Esophagus squamous epithelium (tissue), 5 donors: ENCODE data around the gene HELB. TPM values are rescaled to one million over a fixed set of nuclear protein-coding genes. Genes with fewer than 3 reads are reported as not detected.

ENCODE experiments used
- DNase-seq: peaks from one replicate; lab custom pipeline; 2025; lab: John Stamatoyannopoulos, UW
- H3K27ac ChIP-seq, 4 donors: fragments of 200-600 bp; sonication (generic); one replicate each; pipeline ENCODE4 v1.5.1; 2016 to 2019; ENCODE audit warnings: mild to moderate bottlenecking in 1 of 4
- H3K27me3 ChIP-seq, 4 donors: fragments of 200-600 bp; sonication (generic); 1 replicate in 3 of 4; 2 replicates in 1 of 4; pipeline versions ENCODE4 v1.5.1 to v1.6.0; 2017 to 2021; ENCODE audit warnings: antibody characterized with exemption in 1 of 4
- H3K36me3 ChIP-seq, 3 donors: fragments of 200-600 bp; sonication (generic); one replicate each; pipeline ENCODE4 v1.5.1; 2016 to 2019
- H3K4me1 ChIP-seq, 3 donors: fragments of 200-600 bp; sonication (generic); one replicate each; pipeline ENCODE4 v1.5.1; 2017 to 2019
- H3K4me3 ChIP-seq, 4 donors: fragments of 200-600 bp; sonication (generic); 1 replicate in 3 of 4; 2 replicates in 1 of 4; pipeline ENCODE4 v1.5.1; 2016 to 2019; ENCODE audit warnings: mild to moderate bottlenecking in 2 of 4, moderate library complexity in 1 of 4
- H3K9me3 ChIP-seq, 3 donors: fragments of 200-600 bp; sonication (generic); one replicate each; pipeline ENCODE4 v1.5.1; 2016 to 2019
- CTCF ChIP-seq, 6 experiments: fragments of 450-650 bp in 4 of 6; fragments of 200-600 bp in 2 of 6; sonication (generic) in 2 of 6; IDR thresholded peaks; one replicate each; pipeline ENCODE4 v1.5.1; 2016 to 2019; ENCODE audit warnings: antibody characterized with exemption in 6 of 6, mild to moderate bottlenecking in 4 of 6, moderate library complexity in 4 of 6
- POLR2A ChIP-seq, 4 donors: fragments of 450-650 bp; IDR thresholded peaks; one replicate each; pipeline ENCODE4 v1.6.1; 2017; ENCODE audit warnings: antibody characterized with exemption in 4 of 4, mild to moderate bottlenecking in 4 of 4, moderate library complexity in 3 of 4
- WGBS, 2 donors: methylation state at CpG; one replicate each; pipeline ENCODE4 v1.1.5; 2018; 5-methylcytosine and 5-hydroxymethylcytosine counted together
- intact Hi-C: fragments of 100-400 bp; cut with DNase I; formaldehyde crosslinking; loops from one replicate; pipeline ENCODE4 v1.15.0; 2022
- total RNA-seq, 4 donors: library from RNA; depleted of rRNA; stranded (reverse); fragments of >200 nt; gene quantifications; one replicate each; pipeline ENCODE4 v1.1.0, GENCODE V29; 2016
- donor health status: DM: yes; HTN: yes; CAD: no.

Gene HELB
- total RNA-seq, 4 donors from 2014 or later: 0.76 to 5.3 (median 1.8) TPM

GRCh38 chr12:66337381-66338010, 35.2 kb downstream of the HELB start:
- peaks cover 0 to 54% (median 13%) of the 10 kb centered on the region in 3 donors for H3K36me3 ChIP-seq
- intact Hi-C loops: no loop called here
- H3K9me3 ChIP-seq: peaks cover 0 to 20% (median 4%) of the 10 kb centered on the region in 3 donors
- DNase-seq: no peak
- H3K4me1 ChIP-seq: no peaks in the 10 kb centered on the region
- H3K27ac ChIP-seq: no peak overlapping the region
- 92 to 96% methylated on average over 2 of the region's 2 CpGs for WGBS, 2 donors
- H3K4me3 ChIP-seq: no peak overlapping the region
- TF ChIP-seq POLR2A (IDR thresholded peaks at IDR 0.05) (no peak), CTCF (IDR thresholded peaks at IDR 0.05) (no peak)
- no peaks in the 10 kb centered on the region for H3K27me3 ChIP-seq

- no peaks in the 10 kb centered on the region for H3K27me3 ChIP-seq
- DNase-seq: no peak
- H3K9me3 ChIP-seq: peaks cover 0 to 24% (median 4%) of the 10 kb centered on the region in 3 donors
- TF ChIP-seq CTCF (IDR thresholded peaks at IDR 0.05): no peak
- TF ChIP-seq POLR2A (IDR thresholded peaks at IDR 0.05): no peak
- H3K4me1 ChIP-seq: no peaks in the 10 kb centered on the region
- no peak overlapping the region for H3K27ac ChIP-seq
- WGBS, 2 donors: 78 to 92% methylated on average over 2 of the region's 2 CpGs
- H3K36me3 ChIP-seq: peaks cover 0 to 76% (median 13%) of the 10 kb centered on the region in 3 donors
- intact Hi-C loops: no loop called here
- no peak overlapping the region for H3K4me3 ChIP-seq
Measured at GRCh38 chr12:66340131-66340530, 37.8 kb downstream of the HELB start.

GRCh38 chr12:66341126-66341525, 38.8 kb downstream of the HELB start:
- Histone ChIP-seq H3K36me3 (peaks cover 0 to 86% (median 13%) of the 10 kb centered on the region in 3 donors), H3K27ac (no peak overlapping the region), H3K4me1 (no peaks in the 10 kb centered on the region), H3K4me3 (no peak overlapping the region), H3K9me3 (peaks cover 0 to 27% (median 4%) of the 10 kb centered on the region in 3 donors), H3K27me3 (no peaks in the 10 kb centered on the region)
- intact Hi-C loops: no loop called here
- TF ChIP-seq POLR2A (IDR thresholded peaks at IDR 0.05) (no peak), CTCF (IDR thresholded peaks at IDR 0.05) (no peak)
- no peak for DNase-seq
- 85 to 93% methylated on average over 4 of the region's 4 CpGs for WGBS, 2 donors

- TF ChIP-seq CTCF (IDR thresholded peaks at IDR 0.05): no peak
- no peak for TF ChIP-seq POLR2A (IDR thresholded peaks at IDR 0.05)
- no peak for DNase-seq
- Histone ChIP-seq H3K36me3 (peaks cover 0 to 83% (median 7%) of the 10 kb centered on the region in 3 donors), H3K27me3 (no peaks in the 10 kb centered on the region), H3K27ac (no peak overlapping the region), H3K4me3 (no peak overlapping the region), H3K4me1 (no peaks in the 10 kb centered on the region), H3K9me3 (peaks cover 0 to 22% (median 0%) of the 10 kb centered on the region in 3 donors)
- intact Hi-C loops: no loop called here
- WGBS, 2 donors: 77 to 84% methylated on average over 3 of the region's 3 CpGs
Measured at GRCh38 chr12:66345212-66345611, 42.9 kb downstream of the HELB start.

- Histone ChIP-seq H3K36me3 (peaks cover 0 to 78% (median 3%) of the 10 kb centered on the region in 3 donors), H3K27me3 (no peaks in the 10 kb centered on the region), H3K4me1 (no peaks in the 10 kb centered on the region), H3K27ac (no peak overlapping the region), H3K4me3 (no peak overlapping the region), H3K9me3 (peaks cover 0 to 19% (median 0%) of the 10 kb centered on the region in 3 donors)
- DNase-seq: no peak
- TF ChIP-seq CTCF (IDR thresholded peaks at IDR 0.05) (no peak), POLR2A (IDR thresholded peaks at IDR 0.05) (no peak)
- 90 to 94% methylated on average over 2 of the region's 2 CpGs for WGBS, 2 donors
- intact Hi-C loops: no loop called here
Measured at GRCh38 chr12:66345956-66346355, 43.7 kb downstream of the HELB start.
